Neural cell (in vitro differentiated cells): ENCODE results near the gene DHFR. TPM values are rescaled to one million over a fixed set of nuclear protein-coding genes. Genes with fewer than 3 reads are reported as not detected.

Source experiments
- H2AFZ ChIP-seq: fragments of 200-600, 300-800 bp; sonication (generic), shearing (Covaris generic); 2 replicates; pipeline ENCODE4 v1.6.0; 2014; ENCODE audit warnings: low read depth, mild to moderate bottlenecking, antibody characterized with exemption, low read length, moderate library complexity
- H3F3A ChIP-seq: fragments of 200-600 bp; shearing (Covaris generic); 2 replicates; pipeline ENCODE4 v1.6.1; 2016; ENCODE audit warnings: mild to moderate bottlenecking, moderate library complexity, mixed read lengths, antibody characterized with exemption, low read length; ENCODE audit not compliant: insufficient read depth, poor library complexity, severe bottlenecking
- H3K27ac ChIP-seq: fragments of 200-600, 300-800 bp; sonication (generic), shearing (Covaris generic); 2 replicates; pipeline ENCODE4 v1.5.1; 2014; ENCODE audit warnings: mild to moderate bottlenecking, low read length, moderate library complexity
- H3K27me3 ChIP-seq: fragments of 300-800, 200-600 bp; sonication (generic), shearing (Covaris generic); 2 replicates; pipeline ENCODE4 v1.6.0; 2014; ENCODE audit warnings: mild to moderate bottlenecking, low read depth, low read length, moderate library complexity; ENCODE audit not compliant: insufficient read depth
- H3K36me3 ChIP-seq: fragments of 300-800, 200-600 bp; sonication (generic), shearing (Covaris generic); 2 replicates; pipeline ENCODE4 v1.5.1; 2014; ENCODE audit warnings: mild to moderate bottlenecking, antibody characterized with exemption, low read length, moderate library complexity; ENCODE audit not compliant: insufficient read depth
- H3K4me2 ChIP-seq: fragments of 300-800, 200-600 bp; sonication (generic), shearing (Covaris generic); 2 replicates; pipeline ENCODE4 v1.6.0; 2014; ENCODE audit warnings: mild to moderate bottlenecking, low read length
- H3K4me3 ChIP-seq: fragments of 300-800, 200-600 bp; sonication (generic), shearing (Covaris generic); 2 replicates; pipeline ENCODE4 v1.5.1; 2014; ENCODE audit warnings: mild to moderate bottlenecking, low read length, moderate library complexity
- H3K79me2 ChIP-seq: fragments of 200-600 bp; shearing (Covaris generic); replicated peaks from 2 replicates; pipeline ENCODE4 v1.6.0; 2014; ENCODE audit warnings: mild to moderate bottlenecking, low read length, moderate library complexity; ENCODE audit not compliant: insufficient read depth
- H3K9ac ChIP-seq: fragments of 300-800, 200-600 bp; sonication (generic), shearing (Covaris generic); 2 replicates; pipeline ENCODE4 v1.6.1; 2016; ENCODE audit warnings: mild to moderate bottlenecking, low read length, mixed read lengths
- H3K9me2 ChIP-seq: fragments of 200-600 bp; shearing (Covaris generic); 2 replicates; pipeline ENCODE4 v1.6.1; 2016; ENCODE audit warnings: mild to moderate bottlenecking, low read length, mixed read lengths; ENCODE audit not compliant: insufficient read depth
- H3K9me3 ChIP-seq: fragments of 200-600, 300-800 bp; sonication (generic), shearing (Covaris generic); 2 replicates; pipeline ENCODE4 v1.6.1; 2016; ENCODE audit warnings: mild to moderate bottlenecking, mixed run types, low read length, moderate library complexity, mixed read lengths
- H4K20me1 ChIP-seq: fragments of 200-600 bp; shearing (Covaris generic); 2 replicates; pipeline ENCODE4 v1.6.1; 2016; ENCODE audit warnings: mild to moderate bottlenecking, mixed run types; ENCODE audit not compliant: insufficient read depth
- CTCF ChIP-seq: fragments of 450-650 bp; IDR thresholded peaks from 2 replicates; pipeline ENCODE4 v1.5.1; 2014; ENCODE audit warnings: antibody characterized with exemption, mild to moderate bottlenecking, moderate library complexity; ENCODE audit not compliant: poor library complexity, severe bottlenecking
- EP300 ChIP-seq: fragments of 450-650 bp; conservative IDR thresholded peaks from 2 replicates; pipeline ENCODE4 v1.6.1; 2014; ENCODE audit warnings: antibody characterized with exemption, mild to moderate bottlenecking, moderate library complexity; ENCODE audit not compliant: poor library complexity, severe bottlenecking
- EZH2 ChIP-seq: fragments of 200-600, 300-800 bp; shearing (Covaris generic), sonication (generic); IDR thresholded peaks from 2 replicates; pipeline ENCODE4 v1.6.1; 2014; ENCODE audit warnings: antibody characterized with exemption, low read length, borderline replicate concordance, mild to moderate bottlenecking; ENCODE audit not compliant: insufficient read depth, poor library complexity, severe bottlenecking
- MXI1 ChIP-seq: fragments of 450-650 bp; conservative IDR thresholded peaks from 2 replicates; pipeline ENCODE4 v1.6.1; 2014; ENCODE audit warnings: antibody characterized with exemption, mild to moderate bottlenecking; ENCODE audit not compliant: poor library complexity, severe bottlenecking
- POLR2AphosphoS5 ChIP-seq: IDR thresholded peaks from 2 replicates; pipeline ENCODE4 v1.6.1; 2012
- RAD21 ChIP-seq: fragments of 450-650 bp; conservative IDR thresholded peaks from 2 replicates; pipeline ENCODE4 v1.6.1; 2014; ENCODE audit warnings: antibody characterized with exemption, mild to moderate bottlenecking, moderate library complexity
- REST ChIP-seq: IDR thresholded peaks from 2 replicates; pipeline ENCODE4 v1.6.1; 2012; ENCODE audit warnings: borderline replicate concordance
- SMC3 ChIP-seq: fragments of 450-650 bp; conservative IDR thresholded peaks from 2 replicates; pipeline ENCODE4 v1.6.1; 2014; ENCODE audit warnings: antibody characterized with exemption, mild to moderate bottlenecking, moderate library complexity; ENCODE audit not compliant: poor library complexity
- TAF1 ChIP-seq: IDR thresholded peaks from 2 replicates; pipeline ENCODE4 v1.6.1; 2012; ENCODE audit warnings: low read depth
- polyA plus RNA-seq: library from polyadenylated mRNA; depleted of rRNA; stranded (reverse); fragments of >200 nt; gene quantifications from 2 replicates; pipeline ENCODE4 v1.2.3, GENCODE V29; 2014

Gene DHFR
- polyA plus RNA-seq, 1 donor from 2014 or later: 21.2 TPM

- Histone ChIP-seq H3K27me3 (no peaks in the 10 kb centered on the region), H3K36me3 (no peaks in the 10 kb centered on the region), H3K27ac (no peak overlapping the region), H3K79me2 (no peaks in the 10 kb centered on the region), H4K20me1 (no peaks in the 10 kb centered on the region), H3K9me2 (no peaks in the 10 kb centered on the region), H2AFZ (no peak overlapping the region), H3K4me3 (no peak overlapping the region), H3K9me3 (no peaks in the 10 kb centered on the region), H3F3A (no peaks in the 10 kb centered on the region), H3K9ac (no peak overlapping the region), H3K4me2 (no peak overlapping the region)
- TF ChIP-seq EP300 (no peak), POLR2AphosphoS5 (no peak), TAF1 (no peak), CTCF (no peak), EZH2 (no peak), RAD21 (no peak), MXI1 (no peak)
These were observed 35.7 kb downstream of the DHFR start for GRCh38 chr5:80619086-80619485.

GRCh38 chr5:80618438-80618837, 36.3 kb downstream of the DHFR start:
- no peak overlapping the region for H2AFZ ChIP-seq
- no peak overlapping the region for H3K27ac ChIP-seq
- no peaks in the 10 kb centered on the region for H3K79me2 ChIP-seq
- no peak overlapping the region for H3K4me3 ChIP-seq
- TF ChIP-seq EZH2 (no peak), SMC3 (no peak), MXI1 (no peak), REST (no peak), CTCF (no peak), RAD21 (no peak), EP300 (no peak), POLR2AphosphoS5 (no peak), TAF1 (no peak)
- no peak overlapping the region for H3K9ac ChIP-seq
- H3K27me3 ChIP-seq: no peaks in the 10 kb centered on the region
- H3K4me2 ChIP-seq: no peak overlapping the region
- no peaks in the 10 kb centered on the region for H3K36me3 ChIP-seq
- no peaks in the 10 kb centered on the region for H3F3A ChIP-seq
- no peaks in the 10 kb centered on the region for H3K9me2 ChIP-seq
- no peaks in the 10 kb centered on the region for H3K9me3 ChIP-seq
- H4K20me1 ChIP-seq: no peaks in the 10 kb centered on the region
